GM12878 (cell line): ENCODE data around the gene SIL1. TPM values are rescaled to one million over a fixed set of nuclear protein-coding genes. Genes with fewer than 3 reads are reported as not detected.
A peak's percentile ranks its signal among the peaks of the same experiment; 100 is the strongest.

Source experiments
- ATAC-seq: fragments of 200-7000 bp; cut with Tn5 transposase; 3 replicates; pipeline ENCODE4 v1.9.1; 2020; ENCODE audit warnings: mild to moderate bottlenecking, moderate library complexity
- BruUV-seq: library from RNA; stranded (reverse); fragments of 400-500 nt; replicated peaks from 2 replicates; lab custom pipeline; 2021; lab: Mats Ljungman, UMichigan
- CTCF ChIA-PET: fragments of 300-600 bp; sonication (Branson Sonifier 250); formaldehyde crosslinking; extraction: SDS; loops from one replicate; lab custom pipeline; 2021; ENCODE audit warnings: inconsistent platforms; lab: Yijun Ruan, JAX
- POLR2A ChIA-PET: fragments of 350-600 bp; formaldehyde crosslinking; extraction: SDS; loops from one replicate; lab custom pipeline; 2021; ENCODE audit warnings: inconsistent platforms; lab: Charles Lee
- RAD21 ChIA-PET: fragments of 300-600 bp; sonication (Branson Sonifier 250); formaldehyde crosslinking; loops from one replicate; lab custom pipeline; 2023; ENCODE audit warnings: antibody characterized with exemption; ENCODE audit not compliant: unreplicated experiment; lab: Charles Lee
- SMC1A ChIA-PET: fragments of 300-600 bp; sonication (Branson Sonifier 250); formaldehyde crosslinking; loops from one replicate; lab custom pipeline; 2023; ENCODE audit not compliant: unreplicated experiment, uncharacterized antibody; lab: Charles Lee
- DNase-seq: peaks from one replicate; pipeline ENCODE4 v3.0.0-alpha.2; 2011; ENCODE audit warnings: low read depth, low spot score
- FAIRE-seq: peaks from 3 replicates; lab custom pipeline; 2011; peaks lifted over from hg19 to GRCh38; lab: Jason Lieb, UNC
- H2AFZ ChIP-seq: 2 replicates; pipeline ENCODE4 v1.6.0; 2011; ENCODE audit warnings: low read depth, low read length, control low read depth; ENCODE audit not compliant: control insufficient read depth
- H3K27ac ChIP-seq: 2 replicates; pipeline ENCODE4 v1.5.1; 2011; ENCODE audit warnings: control low read depth; ENCODE audit not compliant: control insufficient read depth, insufficient read depth
- H3K27me3 ChIP-seq, 2 experiments: replicated peaks in 1 of 2; 2 replicates each; pipeline versions ENCODE4 v1.6.0 to v1.6.1; 2011; ENCODE audit warnings: low read length in 1 of 2; ENCODE audit not compliant: control insufficient read depth in 2 of 2, insufficient read depth in 2 of 2
- H3K36me3 ChIP-seq, 2 experiments: 2 replicates each; pipeline ENCODE4 v1.5.1; 2011; ENCODE audit warnings: low read length in 1 of 2; ENCODE audit not compliant: control insufficient read depth in 2 of 2, insufficient read depth in 2 of 2
- H3K4me1 ChIP-seq: 2 replicates; pipeline ENCODE4 v1.6.1; 2011; ENCODE audit warnings: mild to moderate bottlenecking, low read length, moderate library complexity, mixed read lengths; ENCODE audit not compliant: control insufficient read depth, insufficient read depth
- H3K4me2 ChIP-seq: 2 replicates; pipeline ENCODE4 v1.6.0; 2011; ENCODE audit warnings: control low read depth; ENCODE audit not compliant: control insufficient read depth, insufficient read depth
- H3K4me3 ChIP-seq: fragments of 200-600 bp; sonication (generic); 2 replicates; pipeline ENCODE4 v1.5.1; 2016
- H3K79me2 ChIP-seq: 2 replicates; pipeline ENCODE4 v1.6.0; 2011; ENCODE audit warnings: low read length; ENCODE audit not compliant: control insufficient read depth, insufficient read depth
- H3K9ac ChIP-seq: 2 replicates; pipeline ENCODE4 v1.8.0; 2011; ENCODE audit warnings: low read length, control low read depth, mixed read lengths; ENCODE audit not compliant: control insufficient read depth, insufficient read depth
- H3K9me3 ChIP-seq: replicated peaks from 3 replicates; pipeline ENCODE4 v1.5.1; 2011; ENCODE audit warnings: mild to moderate bottlenecking, low read length; ENCODE audit not compliant: control insufficient read depth, insufficient read depth
- H4K20me1 ChIP-seq: 2 replicates; pipeline ENCODE4 v1.6.0; 2011; ENCODE audit not compliant: control insufficient read depth, insufficient read depth
- BACH1 ChIP-seq: fragments of 450-650 bp; IDR thresholded peaks from 2 replicates; pipeline ENCODE4 v1.6.1; 2017; ENCODE audit warnings: mild to moderate bottlenecking, borderline replicate concordance
- CBX5 ChIP-seq: sonication (generic); IDR thresholded peaks from 2 replicates; pipeline ENCODE4 v1.6.1; 2016; ENCODE audit warnings: low read depth, moderate library complexity, mild to moderate bottlenecking, inconsistent platforms
- CHD2 ChIP-seq: IDR thresholded peaks from 2 replicates; pipeline ENCODE4 v1.6.1; 2011; ENCODE audit warnings: low read depth, low read length, improper control_type of control experiment, borderline replicate concordance
- DPF2 ChIP-seq: fragments of 450-650 bp; IDR thresholded peaks from 2 replicates; pipeline ENCODE4 v1.6.1; 2017; ENCODE audit warnings: mild to moderate bottlenecking
- EGR1 ChIP-seq, 2 experiments: IDR thresholded peaks; 1 replicate in 1 of 2; 2 replicates in 1 of 2; pipeline ENCODE4 v1.6.1; 2011 to 2012; ENCODE audit warnings: low read depth in 2 of 2, low read length in 2 of 2, borderline replicate concordance in 1 of 2, mild to moderate bottlenecking in 1 of 2, moderate library complexity in 1 of 2
- KLF5 ChIP-seq: fragments of 450-650 bp; IDR thresholded peaks from 2 replicates; pipeline ENCODE4 v1.6.1; 2014; ENCODE audit warnings: mild to moderate bottlenecking; ENCODE audit not compliant: partially characterized antibody
- LARP7 ChIP-seq: fragments of 450-650 bp; IDR thresholded peaks from 2 replicates; pipeline ENCODE4 v1.6.1; 2017; ENCODE audit warnings: mild to moderate bottlenecking
- MTA2 ChIP-seq: fragments of 450-650 bp; IDR thresholded peaks from 2 replicates; pipeline ENCODE4 v1.6.1; 2016; ENCODE audit warnings: low read depth, mild to moderate bottlenecking, moderate library complexity
- MTA3 ChIP-seq: IDR thresholded peaks from 2 replicates; pipeline ENCODE4 v1.6.1; 2012; ENCODE audit warnings: low read length, inconsistent platforms, borderline replicate concordance
- NFYB ChIP-seq: IDR thresholded peaks from 2 replicates; pipeline ENCODE4 v1.6.1; 2011; ENCODE audit warnings: low read depth, mild to moderate bottlenecking, low read length, improper control_type of control experiment, moderate library complexity; ENCODE audit not compliant: insufficient read depth
- NR2C1 ChIP-seq: fragments of 450-650 bp; IDR thresholded peaks from 2 replicates; pipeline ENCODE4 v1.6.1; 2017; ENCODE audit warnings: antibody characterized with exemption, mild to moderate bottlenecking, moderate library complexity
- POLR2AphosphoS2 ChIP-seq: IDR thresholded peaks from 2 replicates; pipeline ENCODE4 v1.6.1; 2011; ENCODE audit warnings: low read depth, mild to moderate bottlenecking, low read length, improper control_type of control experiment, moderate library complexity
- RBBP5 ChIP-seq: fragments of 200-600 bp; sonication (generic); conservative IDR thresholded peaks from 2 replicates; pipeline ENCODE4 v1.6.1; 2016
- RELA ChIP-seq: fragments of 450-650 bp; IDR thresholded peaks from 2 replicates; pipeline ENCODE4 v1.8.0; 2014; ENCODE audit warnings: borderline replicate concordance; ENCODE audit not compliant: partially characterized antibody
- SUZ12 ChIP-seq: fragments of 200-600 bp; sonication (generic); IDR thresholded peaks from one replicate; pipeline ENCODE4 v1.6.1; 2018; ENCODE audit warnings: antibody characterized with exemption, mild to moderate bottlenecking; ENCODE audit not compliant: unreplicated experiment
- YY1 ChIP-seq: IDR thresholded peaks from 2 replicates; pipeline ENCODE4 v1.6.1; 2011; ENCODE audit warnings: low read depth, mild to moderate bottlenecking, low read length
- WGBS: methylation state at CpG from one replicate; pipeline ENCODE4 v1.1.6; 2016; ENCODE audit warnings: low lambda C conversion rate; ENCODE audit not compliant: insufficient replicate concordance, insufficient coverage; ENCODE audit errors: missing lambda C conversion rate; 5-methylcytosine and 5-hydroxymethylcytosine counted together
- in situ Hi-C: fragments of 300-500 bp; cut with MboI; formaldehyde crosslinking; loops from 9 replicates; pipeline ENCODE4 v1.14.3; 2018; ENCODE audit warnings: mixed read lengths
- intact Hi-C: fragments of 100-400 bp; cut with micrococcal nuclease; formaldehyde crosslinking; loops from one replicate; pipeline ENCODE4 v1.14.2; 2022; ENCODE audit not compliant: unreplicated experiment
- polyA plus RNA-seq, 11 experiments: library from polyadenylated mRNA; depleted of rRNA in 4 of 11; unstranded in 6 of 11; stranded (reverse) in 5 of 11; fragments of >200 nt; fragmentation: Nextera tagmentation in 4 of 11; fragmentation: Illumina TruSeq in 1 of 11; extraction: Ambion mirVana in 4 of 11; extraction: Trizol in 1 of 11; gene quantifications; 1 replicate in 1 of 11; 2 replicates in 10 of 11; pipeline versions ENCODE4 v1.2.1 to v1.2.3, GENCODE V29; 2011 to 2016; ENCODE audit warnings: inconsistent platforms in 2 of 11, missing spikeins in 2 of 11, low read depth in 1 of 11
- total RNA-seq, 4 experiments: library from RNA; depleted of rRNA in 3 of 4; stranded (reverse); fragments of >200 nt in 3 of 4; fragmentation: Illumina TruSeq in 1 of 4; extraction: Trizol in 1 of 4; gene quantifications; 2 replicates each; pipeline versions ENCODE4 v1.2.1 to v1.2.3, GENCODE V29; 2013 to 2021
- TF ChIP-seq, protein P1 (sequence below): IDR thresholded peaks from 2 replicates; pipeline ENCODE4 v1.6.1; 2011; ENCODE audit warnings: mild to moderate bottlenecking, low read depth, low read length, moderate library complexity; ENCODE audit not compliant: insufficient replicate concordance
- TF ChIP-seq, protein P2 (sequence below): fragments of 450-650 bp; IDR thresholded peaks from 2 replicates; pipeline ENCODE4 v1.6.1; 2017; ENCODE audit warnings: mild to moderate bottlenecking, moderate library complexity
- TF ChIP-seq, protein P3 (sequence below): IDR thresholded peaks from 2 replicates; pipeline ENCODE4 v1.6.1; 2012; ENCODE audit warnings: low read depth, low read length, improper control_type of control experiment

The SIL1 gene
- total and polyA plus RNA-seq, 10 of the 15 experiments (the other 5 are each of a cell fraction or from before 2014, with no cell fraction given), result 4.1 to 49.8 (median 29.4) TPM

DNA sequence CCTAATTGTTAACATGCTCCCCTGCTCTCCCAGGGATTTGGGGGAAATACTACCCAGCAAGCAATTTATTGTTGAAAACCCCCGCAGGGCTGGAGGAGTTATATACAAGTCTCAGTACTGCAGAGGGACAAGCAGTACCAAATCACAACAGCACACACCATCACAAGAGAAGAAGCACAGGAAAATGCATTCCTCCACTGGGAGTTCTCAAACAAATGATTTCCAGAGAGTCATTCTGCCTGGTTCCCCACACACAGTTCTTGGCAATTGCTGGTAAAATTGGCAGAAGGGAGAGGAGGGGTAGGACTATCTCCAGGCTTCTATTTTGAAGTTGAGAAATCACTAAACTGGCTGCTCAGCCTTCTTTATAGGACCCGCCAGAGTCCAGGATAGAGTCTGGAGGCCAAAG lies 16.8 kb downstream of the SIL1 start:
- POLR2A ChIA-PET, result no interaction called here
- H3K4me3 ChIP-seq, result no peak overlapping the region
- ATAC-seq, result no peak
- H3K4me2 ChIP-seq, result no peak overlapping the region
- peaks cover 52% of the 10 kb centered on the region for H3K4me1 ChIP-seq
- BruUV-seq, result no TSS peak
- RAD21 ChIA-PET, result no interaction called here
- H3K27ac ChIP-seq, result peak overlapping the region; percentile 65; the same call in 1 of the 2 replicates
- no peaks in the 10 kb centered on the region for H3K27me3 ChIP-seq
- intact Hi-C loops (no loop called here), in situ Hi-C loops (no loop called here)
- H4K20me1 ChIP-seq, result no peaks in the 10 kb centered on the region
- H3K9me3 ChIP-seq, result no peaks in the 10 kb centered on the region
- no peak for DNase-seq
- SMC1A ChIA-PET, result no interaction called here
- TF ChIP-seq, protein P1, sequence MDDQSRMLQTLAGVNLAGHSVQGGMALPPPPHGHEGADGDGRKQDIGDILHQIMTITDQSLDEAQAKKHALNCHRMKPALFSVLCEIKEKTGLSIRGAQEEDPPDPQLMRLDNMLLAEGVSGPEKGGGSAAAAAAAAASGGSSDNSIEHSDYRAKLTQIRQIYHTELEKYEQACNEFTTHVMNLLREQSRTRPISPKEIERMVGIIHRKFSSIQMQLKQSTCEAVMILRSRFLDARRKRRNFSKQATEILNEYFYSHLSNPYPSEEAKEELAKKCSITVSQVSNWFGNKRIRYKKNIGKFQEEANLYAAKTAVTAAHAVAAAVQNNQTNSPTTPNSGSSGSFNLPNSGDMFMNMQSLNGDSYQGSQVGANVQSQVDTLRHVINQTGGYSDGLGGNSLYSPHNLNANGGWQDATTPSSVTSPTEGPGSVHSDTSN, result no peak
- TF ChIP-seq BACH1 (no peak), CHD2 (no peak), LARP7 (no peak), NFYB (no peak), POLR2AphosphoS2 (no peak), DPF2 (no peak), RELA (no peak), SUZ12 (no peak), NR2C1 (no peak), EGR1 (IDR thresholded peaks at IDR 0.05; ENCODE audit: borderline replicate concordance in 1 of 2, low read depth in 2 of 2, low read length in 2 of 2) (no peak), MTA2 (no peak), KLF5 (no peak), CBX5 (no peak), RBBP5 (no peak), YY1 (no peak), MTA3 (no peak)
- TF ChIP-seq, protein P2, sequence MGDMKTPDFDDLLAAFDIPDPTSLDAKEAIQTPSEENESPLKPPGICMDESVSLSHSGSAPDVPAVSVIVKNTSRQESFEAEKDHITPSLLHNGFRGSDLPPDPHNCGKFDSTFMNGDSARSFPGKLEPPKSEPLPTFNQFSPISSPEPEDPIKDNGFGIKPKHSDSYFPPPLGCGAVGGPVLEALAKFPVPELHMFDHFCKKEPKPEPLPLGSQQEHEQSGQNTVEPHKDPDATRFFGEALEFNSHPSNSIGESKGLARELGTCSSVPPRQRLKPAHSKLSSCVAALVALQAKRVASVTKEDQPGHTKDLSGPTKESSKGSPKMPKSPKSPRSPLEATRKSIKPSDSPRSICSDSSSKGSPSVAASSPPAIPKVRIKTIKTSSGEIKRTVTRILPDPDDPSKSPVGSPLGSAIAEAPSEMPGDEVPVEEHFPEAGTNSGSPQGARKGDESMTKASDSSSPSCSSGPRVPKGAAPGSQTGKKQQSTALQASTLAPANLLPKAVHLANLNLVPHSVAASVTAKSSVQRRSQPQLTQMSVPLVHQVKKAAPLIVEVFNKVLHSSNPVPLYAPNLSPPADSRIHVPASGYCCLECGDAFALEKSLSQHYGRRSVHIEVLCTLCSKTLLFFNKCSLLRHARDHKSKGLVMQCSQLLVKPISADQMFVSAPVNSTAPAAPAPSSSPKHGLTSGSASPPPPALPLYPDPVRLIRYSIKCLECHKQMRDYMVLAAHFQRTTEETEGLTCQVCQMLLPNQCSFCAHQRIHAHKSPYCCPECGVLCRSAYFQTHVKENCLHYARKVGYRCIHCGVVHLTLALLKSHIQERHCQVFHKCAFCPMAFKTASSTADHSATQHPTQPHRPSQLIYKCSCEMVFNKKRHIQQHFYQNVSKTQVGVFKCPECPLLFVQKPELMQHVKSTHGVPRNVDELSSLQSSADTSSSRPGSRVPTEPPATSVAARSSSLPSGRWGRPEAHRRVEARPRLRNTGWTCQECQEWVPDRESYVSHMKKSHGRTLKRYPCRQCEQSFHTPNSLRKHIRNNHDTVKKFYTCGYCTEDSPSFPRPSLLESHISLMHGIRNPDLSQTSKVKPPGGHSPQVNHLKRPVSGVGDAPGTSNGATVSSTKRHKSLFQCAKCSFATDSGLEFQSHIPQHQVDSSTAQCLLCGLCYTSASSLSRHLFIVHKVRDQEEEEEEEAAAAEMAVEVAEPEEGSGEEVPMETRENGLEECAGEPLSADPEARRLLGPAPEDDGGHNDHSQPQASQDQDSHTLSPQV, result no peak
- TF ChIP-seq, protein P3, sequence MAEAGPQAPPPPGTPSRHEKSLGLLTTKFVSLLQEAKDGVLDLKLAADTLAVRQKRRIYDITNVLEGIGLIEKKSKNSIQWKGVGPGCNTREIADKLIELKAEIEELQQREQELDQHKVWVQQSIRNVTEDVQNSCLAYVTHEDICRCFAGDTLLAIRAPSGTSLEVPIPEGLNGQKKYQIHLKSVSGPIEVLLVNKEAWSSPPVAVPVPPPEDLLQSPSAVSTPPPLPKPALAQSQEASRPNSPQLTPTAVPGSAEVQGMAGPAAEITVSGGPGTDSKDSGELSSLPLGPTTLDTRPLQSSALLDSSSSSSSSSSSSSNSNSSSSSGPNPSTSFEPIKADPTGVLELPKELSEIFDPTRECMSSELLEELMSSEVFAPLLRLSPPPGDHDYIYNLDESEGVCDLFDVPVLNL, result no peak
- no peak for FAIRE-seq
- CTCF ChIA-PET, result no interaction called here
- H2AFZ ChIP-seq, result no peak overlapping the region
- 95% methylated on average over 2 of the region's 2 CpGs for WGBS
- H3K9ac ChIP-seq, result no peak overlapping the region
- no peaks in the 10 kb centered on the region for H3K36me3 ChIP-seq
- H3K79me2 ChIP-seq, result peaks cover 36% of the 10 kb centered on the region
